HepG2 (cell line): Measurements from ENCODE around the gene TRAPPC12. TPM values are rescaled to one million over a fixed set of nuclear protein-coding genes. Genes with fewer than 3 reads are reported as not detected.

ENCODE experiments used
- DDIT3 ChIP-seq: sonication (generic); formaldehyde crosslinking; IDR thresholded peaks from 2 replicates; pipeline ENCODE4 v1.4.0; 2020; ENCODE audit warnings: mild to moderate bottlenecking, missing genetic modification reagents
- GMEB2 ChIP-seq: IDR thresholded peaks from 2 replicates; pipeline ENCODE4 v1.6.1; 2016; ENCODE audit warnings: missing biosample characterization, missing genetic modification reagents, low read depth
- MTA3 ChIP-seq: sonication (generic); formaldehyde crosslinking; IDR thresholded peaks from 2 replicates; pipeline ENCODE4 v1.4.0; 2020; ENCODE audit warnings: missing genetic modification reagents
- NFYB ChIP-seq: sonication (generic); formaldehyde crosslinking; IDR thresholded peaks from 2 replicates; pipeline ENCODE4 v1.4.0; 2020; ENCODE audit warnings: missing genetic modification reagents
- SIN3A ChIP-seq: IDR thresholded peaks from 2 replicates; pipeline ENCODE4 v1.6.1; 2011; ENCODE audit warnings: low read depth, mild to moderate bottlenecking, control low read depth, low read length, borderline replicate concordance
- ZKSCAN1 ChIP-seq: fragments of 150-350 bp; IDR thresholded peaks from 2 replicates; pipeline ENCODE4 v1.6.1; 2014; ENCODE audit warnings: low read length
- ZNF121 ChIP-seq: sonication (generic); formaldehyde crosslinking; IDR thresholded peaks from 2 replicates; pipeline ENCODE4 v1.5.0; 2020; ENCODE audit warnings: mild to moderate bottlenecking, missing genetic modification reagents
- ZNF207 ChIP-seq: fragments of 450-650 bp; IDR thresholded peaks from 2 replicates; pipeline ENCODE4 v1.6.1; 2016; ENCODE audit warnings: antibody characterized with exemption, borderline replicate concordance
- ZNF431 ChIP-seq: sonication (generic); formaldehyde crosslinking; IDR thresholded peaks from 2 replicates; pipeline ENCODE4 v1.9.0; 2022; ENCODE audit warnings: missing genetic modification reagents, low read depth, mild to moderate bottlenecking, borderline replicate concordance
- ZNF775 ChIP-seq: sonication (generic); formaldehyde crosslinking; IDR thresholded peaks from 2 replicates; pipeline ENCODE4 v1.4.0; 2020; ENCODE audit warnings: missing genetic modification reagents, mild to moderate bottlenecking, moderate library complexity, borderline replicate concordance
- polyA plus RNA-seq, 8 experiments: library from polyadenylated mRNA; depleted of rRNA in 3 of 8; stranded (reverse) in 7 of 8; unstranded in 1 of 8; fragments of >200 nt; fragmentation: Illumina TruSeq in 4 of 8; extraction: Trizol in 4 of 8; gene quantifications; 2 replicates each; pipeline versions ENCODE4 v1.2.1 to v1.2.3, GENCODE V29; 2011 to 2016; ENCODE audit warnings: low read depth in 4 of 8, missing spikeins in 1 of 8, mixed read lengths in 1 of 8; ENCODE audit not compliant: insufficient read depth in 1 of 8
- total RNA-seq, 5 experiments: library from RNA; depleted of rRNA; stranded (reverse); fragments of >200 nt; fragmentation: Illumina TruSeq; extraction: Trizol; gene quantifications; 2 replicates each; pipeline ENCODE4 v1.2.3, GENCODE V29; 2016; ENCODE audit warnings: low read depth in 1 of 5
- TF ChIP-seq, protein P1 (sequence below): sonication (generic); formaldehyde crosslinking; IDR thresholded peaks from one replicate; pipeline ENCODE4 v1.5.1; 2020; ENCODE audit warnings: mild to moderate bottlenecking, missing genetic modification reagents; ENCODE audit errors: not compliant biosample characterization
- TF ChIP-seq, protein P2 (sequence below): IDR thresholded peaks from 2 replicates; pipeline ENCODE4 v1.4.0; 2020; ENCODE audit warnings: mild to moderate bottlenecking, missing genetic modification reagents
- TF ChIP-seq, protein P3 (sequence below): sonication (generic); formaldehyde crosslinking; IDR thresholded peaks from 2 replicates; pipeline ENCODE4 v1.4.0; 2020; ENCODE audit warnings: low read depth, mild to moderate bottlenecking, missing genetic modification reagents

TRAPPC12 gene
- total and polyA plus RNA-seq, 2 of the 13 experiments (the other 11 are each of a cell fraction or from before 2014, with no cell fraction given) = 46.4 to 97.7 TPM

GRCh38 chr2:3423492-3424170, 44.1 kb downstream of the TRAPPC12 start (continued):
- TF ChIP-seq ZNF431 (CRISPR knock-in tag) (no peak), MTA3 (no peak), ZKSCAN1 (peak; percentile 46), SIN3A (no peak), ZNF121 (CRISPR knock-in tag) (no peak), NFYB (no peak), DDIT3 (CRISPR knock-in tag) (no peak), ZNF207 (no peak), GMEB2 (no peak), ZNF775 (CRISPR knock-in tag) (no peak)
- TF ChIP-seq, protein P1, sequence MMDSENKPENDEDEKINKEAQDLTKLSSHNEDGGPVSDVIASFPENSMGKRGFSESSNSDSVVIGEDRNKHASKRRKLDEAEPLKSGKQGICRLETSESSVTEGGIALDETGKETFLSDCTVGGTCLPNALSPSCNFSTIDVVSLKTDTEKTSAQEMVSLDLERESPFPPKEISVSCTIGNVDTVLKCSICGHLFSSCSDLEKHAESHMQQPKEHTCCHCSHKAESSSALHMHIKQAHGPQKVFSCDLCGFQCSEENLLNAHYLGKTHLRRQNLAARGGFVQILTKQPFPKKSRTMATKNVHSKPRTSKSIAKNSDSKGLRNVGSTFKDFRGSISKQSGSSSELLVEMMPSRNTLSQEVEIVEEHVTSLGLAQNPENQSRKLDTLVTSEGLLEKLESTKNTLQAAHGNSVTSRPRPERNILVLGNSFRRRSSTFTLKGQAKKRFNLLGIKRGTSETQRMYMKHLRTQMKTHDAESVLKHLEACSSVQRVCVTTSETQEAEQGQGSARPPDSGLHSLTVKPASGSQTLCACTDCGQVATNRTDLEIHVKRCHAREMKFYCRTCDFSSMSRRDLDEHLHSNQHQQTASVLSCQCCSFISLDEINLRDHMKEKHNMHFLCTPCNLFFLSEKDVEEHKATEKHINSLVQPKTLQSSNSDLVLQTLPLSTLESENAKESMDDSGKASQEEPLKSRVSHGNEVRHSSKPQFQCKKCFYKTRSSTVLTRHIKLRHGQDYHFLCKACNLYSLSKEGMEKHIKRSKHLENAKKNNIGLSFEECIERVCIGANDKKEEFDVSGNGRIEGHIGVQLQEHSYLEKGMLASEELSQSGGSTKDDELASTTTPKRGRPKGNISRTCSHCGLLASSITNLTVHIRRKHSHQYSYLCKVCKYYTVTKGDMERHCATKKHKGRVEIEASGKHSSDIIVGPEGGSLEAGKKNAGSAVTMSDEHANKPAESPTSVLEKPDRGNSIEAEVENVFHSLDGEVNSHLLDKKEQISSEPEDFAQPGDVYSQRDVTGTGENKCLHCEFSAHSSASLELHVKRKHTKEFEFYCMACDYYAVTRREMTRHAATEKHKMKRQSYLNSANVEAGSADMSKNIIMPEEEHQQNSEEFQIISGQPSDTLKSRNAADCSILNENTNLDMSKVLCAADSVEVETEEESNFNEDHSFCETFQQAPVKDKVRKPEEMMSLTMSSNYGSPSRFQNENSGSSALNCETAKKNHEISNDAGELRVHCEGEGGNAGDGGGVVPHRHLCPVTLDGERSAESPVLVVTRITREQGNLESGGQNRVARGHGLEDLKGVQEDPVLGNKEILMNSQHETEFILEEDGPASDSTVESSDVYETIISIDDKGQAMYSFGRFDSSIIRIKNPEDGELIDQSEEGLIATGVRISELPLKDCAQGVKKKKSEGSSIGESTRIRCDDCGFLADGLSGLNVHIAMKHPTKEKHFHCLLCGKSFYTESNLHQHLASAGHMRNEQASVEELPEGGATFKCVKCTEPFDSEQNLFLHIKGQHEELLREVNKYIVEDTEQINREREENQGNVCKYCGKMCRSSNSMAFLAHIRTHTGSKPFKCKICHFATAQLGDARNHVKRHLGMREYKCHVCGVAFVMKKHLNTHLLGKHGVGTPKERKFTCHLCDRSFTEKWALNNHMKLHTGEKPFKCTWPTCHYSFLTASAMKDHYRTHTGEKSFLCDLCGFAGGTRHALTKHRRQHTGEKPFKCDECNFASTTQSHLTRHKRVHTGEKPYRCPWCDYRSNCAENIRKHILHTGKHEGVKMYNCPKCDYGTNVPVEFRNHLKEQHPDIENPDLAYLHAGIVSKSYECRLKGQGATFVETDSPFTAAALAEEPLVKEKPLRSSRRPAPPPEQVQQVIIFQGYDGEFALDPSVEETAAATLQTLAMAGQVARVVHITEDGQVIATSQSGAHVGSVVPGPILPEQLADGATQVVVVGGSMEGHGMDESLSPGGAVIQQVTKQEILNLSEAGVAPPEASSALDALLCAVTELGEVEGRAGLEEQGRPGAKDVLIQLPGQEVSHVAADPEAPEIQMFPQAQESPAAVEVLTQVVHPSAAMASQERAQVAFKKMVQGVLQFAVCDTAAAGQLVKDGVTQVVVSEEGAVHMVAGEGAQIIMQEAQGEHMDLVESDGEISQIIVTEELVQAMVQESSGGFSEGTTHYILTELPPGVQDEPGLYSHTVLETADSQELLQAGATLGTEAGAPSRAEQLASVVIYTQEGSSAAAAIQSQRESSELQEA (CRISPR knock-in tag) = no peak
- TF ChIP-seq, protein P2, sequence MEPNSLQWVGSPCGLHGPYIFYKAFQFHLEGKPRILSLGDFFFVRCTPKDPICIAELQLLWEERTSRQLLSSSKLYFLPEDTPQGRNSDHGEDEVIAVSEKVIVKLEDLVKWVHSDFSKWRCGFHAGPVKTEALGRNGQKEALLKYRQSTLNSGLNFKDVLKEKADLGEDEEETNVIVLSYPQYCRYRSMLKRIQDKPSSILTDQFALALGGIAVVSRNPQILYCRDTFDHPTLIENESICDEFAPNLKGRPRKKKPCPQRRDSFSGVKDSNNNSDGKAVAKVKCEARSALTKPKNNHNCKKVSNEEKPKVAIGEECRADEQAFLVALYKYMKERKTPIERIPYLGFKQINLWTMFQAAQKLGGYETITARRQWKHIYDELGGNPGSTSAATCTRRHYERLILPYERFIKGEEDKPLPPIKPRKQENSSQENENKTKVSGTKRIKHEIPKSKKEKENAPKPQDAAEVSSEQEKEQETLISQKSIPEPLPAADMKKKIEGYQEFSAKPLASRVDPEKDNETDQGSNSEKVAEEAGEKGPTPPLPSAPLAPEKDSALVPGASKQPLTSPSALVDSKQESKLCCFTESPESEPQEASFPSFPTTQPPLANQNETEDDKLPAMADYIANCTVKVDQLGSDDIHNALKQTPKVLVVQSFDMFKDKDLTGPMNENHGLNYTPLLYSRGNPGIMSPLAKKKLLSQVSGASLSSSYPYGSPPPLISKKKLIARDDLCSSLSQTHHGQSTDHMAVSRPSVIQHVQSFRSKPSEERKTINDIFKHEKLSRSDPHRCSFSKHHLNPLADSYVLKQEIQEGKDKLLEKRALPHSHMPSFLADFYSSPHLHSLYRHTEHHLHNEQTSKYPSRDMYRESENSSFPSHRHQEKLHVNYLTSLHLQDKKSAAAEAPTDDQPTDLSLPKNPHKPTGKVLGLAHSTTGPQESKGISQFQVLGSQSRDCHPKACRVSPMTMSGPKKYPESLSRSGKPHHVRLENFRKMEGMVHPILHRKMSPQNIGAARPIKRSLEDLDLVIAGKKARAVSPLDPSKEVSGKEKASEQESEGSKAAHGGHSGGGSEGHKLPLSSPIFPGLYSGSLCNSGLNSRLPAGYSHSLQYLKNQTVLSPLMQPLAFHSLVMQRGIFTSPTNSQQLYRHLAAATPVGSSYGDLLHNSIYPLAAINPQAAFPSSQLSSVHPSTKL (CRISPR knock-in tag) = peak; percentile 10; the same call in 1 of the 2 replicates
- TF ChIP-seq, protein P3, sequence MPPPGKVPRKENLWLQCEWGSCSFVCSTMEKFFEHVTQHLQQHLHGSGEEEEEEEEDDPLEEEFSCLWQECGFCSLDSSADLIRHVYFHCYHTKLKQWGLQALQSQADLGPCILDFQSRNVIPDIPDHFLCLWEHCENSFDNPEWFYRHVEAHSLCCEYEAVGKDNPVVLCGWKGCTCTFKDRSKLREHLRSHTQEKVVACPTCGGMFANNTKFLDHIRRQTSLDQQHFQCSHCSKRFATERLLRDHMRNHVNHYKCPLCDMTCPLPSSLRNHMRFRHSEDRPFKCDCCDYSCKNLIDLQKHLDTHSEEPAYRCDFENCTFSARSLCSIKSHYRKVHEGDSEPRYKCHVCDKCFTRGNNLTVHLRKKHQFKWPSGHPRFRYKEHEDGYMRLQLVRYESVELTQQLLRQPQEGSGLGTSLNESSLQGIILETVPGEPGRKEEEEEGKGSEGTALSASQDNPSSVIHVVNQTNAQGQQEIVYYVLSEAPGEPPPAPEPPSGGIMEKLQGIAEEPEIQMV (CRISPR knock-in tag) = 0 out of 2 replicates have a peak, but pooled peaks have one; percentile 37
